Hepatocyte (in vitro differentiated cells): ENCODE results near the gene ATOX1. TPM values are rescaled to one million over a fixed set of nuclear protein-coding genes. Genes with fewer than 3 reads are reported as not detected.

Source experiments
- DNase-seq: peaks from one replicate; pipeline ENCODE4 v3.0.0-alpha.2; 2016; ENCODE audit warnings: low spot score
- H2AFZ ChIP-seq: fragments of 200-600 bp; sonication (generic); 2 replicates; pipeline ENCODE4 v1.6.0; 2016; ENCODE audit warnings: antibody characterized with exemption, mild to moderate bottlenecking
- H3K27ac ChIP-seq: fragments of 200-600 bp; sonication (generic); 2 replicates; pipeline ENCODE4 v1.5.1; 2016; ENCODE audit warnings: mild to moderate bottlenecking
- H3K27me3 ChIP-seq: fragments of 200-600 bp; sonication (generic); 2 replicates; pipeline ENCODE4 v1.6.1; 2016
- H3K36me3 ChIP-seq: fragments of 200-600 bp; sonication (generic); replicated peaks from 2 replicates; pipeline ENCODE4 v1.5.1; 2016; ENCODE audit warnings: low read depth; ENCODE audit not compliant: insufficient read depth
- H3K4me1 ChIP-seq: fragments of 200-600 bp; sonication (generic); 2 replicates; pipeline ENCODE4 v1.5.1; 2016; ENCODE audit warnings: mild to moderate bottlenecking, moderate library complexity; ENCODE audit not compliant: insufficient read depth
- H3K4me2 ChIP-seq: fragments of 200-600 bp; sonication (generic); 2 replicates; pipeline ENCODE4 v1.6.0; 2016
- H3K4me3 ChIP-seq: fragments of 200-600 bp; sonication (generic); 2 replicates; pipeline ENCODE4 v1.5.1; 2016; ENCODE audit warnings: mild to moderate bottlenecking
- H3K79me2 ChIP-seq: fragments of 200-600 bp; sonication (generic); 2 replicates; pipeline ENCODE4 v1.6.0; 2017; ENCODE audit warnings: mild to moderate bottlenecking
- H3K9me2 ChIP-seq: fragments of 200-600 bp; sonication (generic); replicated peaks from 2 replicates; pipeline ENCODE4 v1.6.0; 2017; ENCODE audit warnings: mild to moderate bottlenecking; ENCODE audit not compliant: insufficient read depth
- H3K9me3 ChIP-seq: fragments of 200-600 bp; sonication (generic); 2 replicates; pipeline ENCODE4 v1.5.1; 2016; ENCODE audit warnings: low read depth, mild to moderate bottlenecking
- H4K20me1 ChIP-seq: fragments of 200-600 bp; sonication (generic); 2 replicates; pipeline ENCODE4 v1.6.0; 2016; ENCODE audit warnings: mild to moderate bottlenecking; ENCODE audit not compliant: insufficient read depth, poor library complexity, severe bottlenecking
- EZH2 ChIP-seq: fragments of 200-600 bp; sonication (generic); IDR thresholded peaks from 2 replicates; pipeline ENCODE4 v1.6.1; 2016; ENCODE audit warnings: antibody characterized with exemption, mild to moderate bottlenecking, borderline replicate concordance
- EZH2phosphoT487 ChIP-seq: fragments of 200-600 bp; sonication (generic); IDR thresholded peaks from one replicate; pipeline ENCODE4 v1.6.1; 2018; ENCODE audit warnings: antibody characterized with exemption, mild to moderate bottlenecking, low read depth, moderate library complexity; ENCODE audit not compliant: unreplicated experiment, severe bottlenecking
- WGBS: methylation state at CpG from one replicate; pipeline ENCODE4 v1.1.6; 2016; ENCODE audit warnings: low lambda C conversion rate; ENCODE audit errors: missing lambda C conversion rate; 5-methylcytosine and 5-hydroxymethylcytosine counted together
- polyA plus RNA-seq: library from polyadenylated mRNA; unstranded; fragments of >200 nt; fragmentation: Nextera tagmentation; extraction: Ambion mirVana; gene quantifications from 2 replicates; pipeline ENCODE4 v1.2.1, GENCODE V29; 2016
- total RNA-seq: library from RNA; depleted of rRNA; stranded (reverse); fragments of >200 nt; gene quantifications from 2 replicates; pipeline ENCODE4 v1.2.3, GENCODE V29; 2014
- TF ChIP-seq, protein P1 (sequence below): fragments of 200-600 bp; sonication (generic); IDR thresholded peaks from 2 replicates; pipeline ENCODE4 v1.5.1; 2016; ENCODE audit warnings: antibody characterized with exemption, mild to moderate bottlenecking; ENCODE audit not compliant: poor library complexity

The ATOX1 gene
- total and polyA plus RNA-seq, 2 experiments from 2014 or later = 112 to 348 TPM

- Histone ChIP-seq H3K4me3 (no peak overlapping the region), H3K9me3 (no peaks in the 10 kb centered on the region), H3K4me1 (peaks cover 15% of the 10 kb centered on the region), H4K20me1 (no peaks in the 10 kb centered on the region), H3K27ac (no peak overlapping the region), H3K4me2 (no peak overlapping the region), H3K79me2 (no peaks in the 10 kb centered on the region), H3K27me3 (no peaks in the 10 kb centered on the region), H3K9me2 (no peaks in the 10 kb centered on the region), H3K36me3 (no peaks in the 10 kb centered on the region), H2AFZ (no peak overlapping the region)
- WGBS = 83% methylated on average over 2 of the region's 2 CpGs
- DNase-seq = no peak
- TF ChIP-seq EZH2phosphoT487 (no peak), EZH2 (no peak)
- TF ChIP-seq, protein P1, sequence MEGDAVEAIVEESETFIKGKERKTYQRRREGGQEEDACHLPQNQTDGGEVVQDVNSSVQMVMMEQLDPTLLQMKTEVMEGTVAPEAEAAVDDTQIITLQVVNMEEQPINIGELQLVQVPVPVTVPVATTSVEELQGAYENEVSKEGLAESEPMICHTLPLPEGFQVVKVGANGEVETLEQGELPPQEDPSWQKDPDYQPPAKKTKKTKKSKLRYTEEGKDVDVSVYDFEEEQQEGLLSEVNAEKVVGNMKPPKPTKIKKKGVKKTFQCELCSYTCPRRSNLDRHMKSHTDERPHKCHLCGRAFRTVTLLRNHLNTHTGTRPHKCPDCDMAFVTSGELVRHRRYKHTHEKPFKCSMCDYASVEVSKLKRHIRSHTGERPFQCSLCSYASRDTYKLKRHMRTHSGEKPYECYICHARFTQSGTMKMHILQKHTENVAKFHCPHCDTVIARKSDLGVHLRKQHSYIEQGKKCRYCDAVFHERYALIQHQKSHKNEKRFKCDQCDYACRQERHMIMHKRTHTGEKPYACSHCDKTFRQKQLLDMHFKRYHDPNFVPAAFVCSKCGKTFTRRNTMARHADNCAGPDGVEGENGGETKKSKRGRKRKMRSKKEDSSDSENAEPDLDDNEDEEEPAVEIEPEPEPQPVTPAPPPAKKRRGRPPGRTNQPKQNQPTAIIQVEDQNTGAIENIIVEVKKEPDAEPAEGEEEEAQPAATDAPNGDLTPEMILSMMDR = no peak
These were observed 38.2 kb downstream of the ATOX1 start for GRCh38 chr5:151720215-151720614.

DNA sequence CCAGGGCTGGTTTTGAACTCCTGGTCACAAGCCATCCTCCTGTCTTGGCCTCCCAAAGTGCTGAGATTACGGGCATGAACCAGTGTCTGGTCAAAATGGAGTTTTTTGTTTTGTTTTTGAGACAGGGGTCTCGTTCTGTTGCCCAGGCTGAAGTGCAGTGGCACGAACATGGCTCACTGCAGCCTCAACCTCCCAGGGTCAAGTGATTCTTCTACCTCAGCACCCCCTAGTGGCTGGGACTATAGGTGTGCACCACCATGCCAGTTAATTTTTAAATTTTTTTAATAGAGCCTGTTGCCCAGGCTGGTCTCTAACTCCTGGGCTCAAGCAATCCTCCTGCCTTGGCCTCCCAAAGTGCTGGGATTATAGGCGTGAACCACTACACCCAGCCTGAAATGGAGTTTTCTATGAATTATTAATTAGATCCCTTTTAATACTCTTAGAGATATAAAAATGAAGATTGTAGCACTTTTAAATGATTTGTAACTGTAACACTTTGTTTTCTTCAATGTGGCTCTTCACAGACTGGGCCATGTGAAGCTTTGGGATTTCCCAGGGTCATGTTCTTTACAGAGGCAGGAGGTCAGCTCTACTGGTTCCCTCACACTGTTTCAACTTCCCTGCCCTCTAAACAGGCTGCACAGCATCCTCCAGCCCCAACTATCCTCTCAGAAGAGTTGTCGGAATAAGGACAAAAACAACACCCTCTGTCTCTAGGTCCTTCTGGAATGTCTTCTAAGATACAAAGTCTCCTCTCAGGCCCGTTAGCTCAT lies 39.0 kb downstream of the ATOX1 start:
- Histone ChIP-seq H3K4me3 (no peak overlapping the region), H4K20me1 (no peaks in the 10 kb centered on the region), H3K79me2 (no peaks in the 10 kb centered on the region), H3K27ac (peak overlapping the region; percentile 73), H3K9me3 (no peaks in the 10 kb centered on the region), H3K4me2 (peak overlapping the region; percentile 2), H3K4me1 (peaks cover 15% of the 10 kb centered on the region), H3K36me3 (no peaks in the 10 kb centered on the region), H3K27me3 (no peaks in the 10 kb centered on the region), H2AFZ (no peak overlapping the region), H3K9me2 (no peaks in the 10 kb centered on the region)
- no peak for DNase-seq
- TF ChIP-seq, protein P1 = peak; percentile 43
- TF ChIP-seq EZH2phosphoT487 = no peak
- 91% methylated on average over 6 of the region's 6 CpGs for WGBS

DNA sequence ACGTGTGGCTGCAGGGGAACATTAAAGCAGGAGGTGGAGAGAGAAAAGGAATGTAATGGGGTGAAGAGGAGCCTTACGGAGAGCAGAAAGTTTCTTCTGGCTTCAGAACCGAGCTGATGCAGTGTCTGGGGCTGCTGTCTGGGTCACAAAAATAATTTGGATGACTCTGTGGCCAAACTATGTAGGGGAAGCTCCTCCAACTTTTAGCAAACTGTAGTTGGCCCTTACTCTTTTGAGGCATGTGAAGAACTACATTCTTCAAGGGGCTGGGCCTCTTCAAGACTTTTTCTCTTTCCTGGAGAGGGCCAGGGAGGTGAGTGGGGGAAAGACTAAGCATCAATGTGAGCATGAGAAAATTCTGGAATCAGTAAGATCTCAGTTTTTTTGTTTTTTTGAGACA lies 39.8 kb downstream of the ATOX1 start:
- Histone ChIP-seq H3K4me2 (peak overlapping the region; percentile 2), H3K79me2 (no peaks in the 10 kb centered on the region), H3K27me3 (no peaks in the 10 kb centered on the region), H2AFZ (no peak overlapping the region), H3K9me3 (no peaks in the 10 kb centered on the region), H3K36me3 (no peaks in the 10 kb centered on the region), H4K20me1 (no peaks in the 10 kb centered on the region), H3K4me3 (no peak overlapping the region), H3K9me2 (no peaks in the 10 kb centered on the region), H3K27ac (peak overlapping the region; percentile 73), H3K4me1 (peaks cover 15% of the 10 kb centered on the region)
- TF ChIP-seq, protein P1 = no peak
- TF ChIP-seq EZH2phosphoT487 (no peak), EZH2 (no peak)
- 63% methylated on average over 3 of the region's 3 CpGs for WGBS
- no peak for DNase-seq
